Testis (tissue), 2 donors: Measurements from ENCODE around the gene COL13A1.

Source experiments
- POLR2A ChIP-seq: fragments of 450-650 bp; IDR thresholded peaks from one replicate; pipeline ENCODE4 v1.6.1; 2017; ENCODE audit warnings: antibody characterized with exemption, mild to moderate bottlenecking, moderate library complexity
- TF ChIP-seq, protein P1 (sequence below), 3 experiments: fragments of 450-650 bp in 2 of 3; fragments of 200-600 bp in 1 of 3; sonication (generic) in 1 of 3; IDR thresholded peaks; one replicate each; pipeline ENCODE4 v1.5.1; 2016 to 2019; ENCODE audit warnings: antibody characterized with exemption in 3 of 3, mild to moderate bottlenecking in 2 of 3, moderate library complexity in 1 of 3

DNA sequence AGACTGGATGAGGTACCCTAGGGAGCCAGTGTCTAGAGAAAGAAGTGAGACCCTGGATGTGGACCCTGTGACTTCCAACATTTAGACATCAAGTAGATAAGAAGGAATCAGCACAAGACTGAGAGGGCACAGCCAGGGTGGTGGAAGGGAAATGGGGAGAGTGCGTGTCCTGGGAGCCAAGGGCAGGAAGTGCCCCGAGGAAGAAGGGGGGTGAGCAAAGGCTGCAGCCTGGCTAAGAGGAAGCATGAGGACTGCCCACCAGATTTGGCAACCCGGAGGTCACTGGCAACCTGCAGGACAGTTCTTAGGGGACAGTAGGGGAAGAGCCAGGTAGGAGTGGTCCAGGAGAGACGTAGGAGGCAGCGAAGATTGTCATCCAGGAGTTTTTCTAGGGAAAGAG is 14.8 kb downstream of the COL13A1 start:
- TF ChIP-seq, protein P1, sequence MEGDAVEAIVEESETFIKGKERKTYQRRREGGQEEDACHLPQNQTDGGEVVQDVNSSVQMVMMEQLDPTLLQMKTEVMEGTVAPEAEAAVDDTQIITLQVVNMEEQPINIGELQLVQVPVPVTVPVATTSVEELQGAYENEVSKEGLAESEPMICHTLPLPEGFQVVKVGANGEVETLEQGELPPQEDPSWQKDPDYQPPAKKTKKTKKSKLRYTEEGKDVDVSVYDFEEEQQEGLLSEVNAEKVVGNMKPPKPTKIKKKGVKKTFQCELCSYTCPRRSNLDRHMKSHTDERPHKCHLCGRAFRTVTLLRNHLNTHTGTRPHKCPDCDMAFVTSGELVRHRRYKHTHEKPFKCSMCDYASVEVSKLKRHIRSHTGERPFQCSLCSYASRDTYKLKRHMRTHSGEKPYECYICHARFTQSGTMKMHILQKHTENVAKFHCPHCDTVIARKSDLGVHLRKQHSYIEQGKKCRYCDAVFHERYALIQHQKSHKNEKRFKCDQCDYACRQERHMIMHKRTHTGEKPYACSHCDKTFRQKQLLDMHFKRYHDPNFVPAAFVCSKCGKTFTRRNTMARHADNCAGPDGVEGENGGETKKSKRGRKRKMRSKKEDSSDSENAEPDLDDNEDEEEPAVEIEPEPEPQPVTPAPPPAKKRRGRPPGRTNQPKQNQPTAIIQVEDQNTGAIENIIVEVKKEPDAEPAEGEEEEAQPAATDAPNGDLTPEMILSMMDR (IDR thresholded peaks at IDR 0.05) = no peak
- no peak for TF ChIP-seq POLR2A
